Panc1 (cell line): ENCODE data around the gene ZC3H12D. TPM values are rescaled to one million over a fixed set of nuclear protein-coding genes. Genes with fewer than 3 reads are reported as not detected.

ENCODE experiments used
- ATAC-seq: fragments of 200-7000 bp; cut with Tn5 transposase; 2 replicates; pipeline ENCODE4 v1.9.1; 2020; ENCODE audit warnings: mild to moderate bottlenecking, moderate library complexity
- BruUV-seq: library from RNA; stranded (reverse); fragments of 400-500 nt; replicated peaks from 2 replicates; lab custom pipeline; 2021; lab: Mats Ljungman, UMichigan
- CTCF ChIA-PET: fragments of 300-600 bp; sonication (Branson Sonifier 250); formaldehyde crosslinking; loops from one replicate; lab custom pipeline; 2022; ENCODE audit warnings: antibody characterized with exemption; lab: Charles Lee
- POLR2A ChIA-PET: fragments of 300-600 bp; sonication (Branson Sonifier 250); formaldehyde crosslinking; loops from one replicate; lab custom pipeline; 2022; ENCODE audit warnings: antibody characterized with exemption; lab: Charles Lee
- DNase-seq: peaks from one replicate; pipeline ENCODE4 v3.0.0-alpha.2; 2010; ENCODE audit warnings: low read depth, low spot score
- H3K27ac ChIP-seq: 2 replicates; pipeline ENCODE4 v1.5.1; 2011; ENCODE audit warnings: mild to moderate bottlenecking, low read length, inconsistent platforms
- H3K27me3 ChIP-seq: fragments of 200-500 bp; sonication (Bioruptor generic); 2 replicates; pipeline ENCODE4 v1.6.0; 2014; ENCODE audit warnings: low read length, inconsistent platforms; ENCODE audit not compliant: control insufficient read depth, insufficient read depth
- H3K36me3 ChIP-seq: fragments of 200-500 bp; sonication (Bioruptor generic); 2 replicates; pipeline ENCODE4 v1.5.1; 2014; ENCODE audit warnings: inconsistent platforms, mild to moderate bottlenecking, low read length, moderate library complexity; ENCODE audit not compliant: control insufficient read depth, insufficient read depth
- H3K4me1 ChIP-seq: 2 replicates; pipeline ENCODE4 v1.5.1; 2011; ENCODE audit warnings: inconsistent platforms, mild to moderate bottlenecking, low read length, moderate library complexity; ENCODE audit not compliant: control insufficient read depth, insufficient read depth
- H3K4me3 ChIP-seq, 2 experiments: 2 replicates each; pipeline ENCODE4 v1.5.1; 2011 to 2012; ENCODE audit warnings: low read depth in 2 of 2, low read length in 2 of 2, mild to moderate bottlenecking in 2 of 2, inconsistent platforms in 1 of 2, moderate library complexity in 1 of 2
- H3K9me3 ChIP-seq: fragments of 200-500 bp; sonication (Bioruptor generic); 2 replicates; pipeline ENCODE4 v1.5.1; 2014; ENCODE audit warnings: low read depth, mild to moderate bottlenecking, inconsistent platforms, low read length, moderate library complexity; ENCODE audit not compliant: control insufficient read depth, insufficient read depth
- POLR2AphosphoS5 ChIP-seq: IDR thresholded peaks from 2 replicates; pipeline ENCODE4 v1.6.1; 2012; ENCODE audit warnings: mild to moderate bottlenecking, low read depth, low read length, moderate library complexity
- SIN3A ChIP-seq: IDR thresholded peaks from 2 replicates; pipeline ENCODE4 v1.6.1; 2012; ENCODE audit warnings: low read depth, mild to moderate bottlenecking, low read length, moderate library complexity, borderline replicate concordance; ENCODE audit not compliant: insufficient read depth
- TCF7L2 ChIP-seq: IDR thresholded peaks from 2 replicates; pipeline ENCODE4 v1.6.1; 2011; ENCODE audit warnings: mild to moderate bottlenecking, low read depth, low read length, inconsistent platforms
- in situ Hi-C: cut with HindIII; loops from 2 replicates; pipeline ENCODE4 v1.10.0; 2016; ENCODE audit warnings: low sequenced_read_pairs, low pct_unique_long_range_greater_than_20kb
- intact Hi-C: fragments of 100-400 bp; cut with micrococcal nuclease; formaldehyde crosslinking; loops from one replicate; pipeline ENCODE4 v1.10.0; 2022; ENCODE audit not compliant: unreplicated experiment
- total RNA-seq: library from RNA; stranded (reverse); gene quantifications from one replicate; pipeline ENCODE4 v1.2.1, GENCODE V29; 2021; ENCODE audit not compliant: unreplicated experiment
- TF ChIP-seq, protein P1 (sequence below), 2 experiments: IDR thresholded peaks; 2 replicates each; pipeline ENCODE4 v1.6.1; 2011 to 2012; ENCODE audit warnings: low read depth in 2 of 2, control low read depth in 1 of 2, low read length in 1 of 2, mild to moderate bottlenecking in 1 of 2, moderate library complexity in 1 of 2; ENCODE audit not compliant: insufficient read depth in 1 of 2
- TF ChIP-seq, protein P2 (sequence below): fragments of 450-650 bp; IDR thresholded peaks from 2 replicates; pipeline ENCODE4 v1.5.1; 2017; ENCODE audit warnings: mild to moderate bottlenecking

Gene ZC3H12D
- total RNA-seq, 1 experiment from 2014 or later: 0.26 TPM

DNA sequence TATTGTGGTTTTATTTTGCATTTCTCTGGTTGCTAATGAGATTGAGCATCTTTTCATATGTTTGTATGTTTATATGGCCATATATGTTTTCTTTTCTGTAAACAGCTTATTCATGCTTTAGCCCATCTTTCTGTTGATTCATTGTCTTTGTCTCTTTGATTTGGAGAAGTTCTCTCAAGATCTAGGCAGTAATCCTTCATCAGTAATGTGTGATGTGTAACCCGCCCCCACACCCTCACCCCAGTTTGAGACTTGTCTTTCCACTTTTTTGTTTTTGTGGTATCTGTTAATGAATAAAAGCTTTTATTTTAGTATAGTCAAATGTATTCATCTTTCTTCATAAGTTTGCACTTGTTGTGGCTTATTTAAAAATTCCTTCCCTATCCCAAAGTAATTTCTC is 26.0 kb downstream of the ZC3H12D start:
- ATAC-seq: no peak
- in situ Hi-C loops (no loop called here), intact Hi-C loops (no loop called here)
- Histone ChIP-seq H3K36me3 (no peaks in the 10 kb centered on the region), H3K27me3 (peaks cover 3% of the 10 kb centered on the region; the same call in 1 of the 2 replicates), H3K4me3 (no peak overlapping the region), H3K4me1 (peaks cover 9% of the 10 kb centered on the region; the same call in 1 of the 2 replicates), H3K27ac (no peak overlapping the region), H3K9me3 (no peaks in the 10 kb centered on the region)
- DNase-seq: no peak
- CTCF ChIA-PET: interaction anchor here (0.6 kb wide), 1 partner anchor 12 kb away, joined by 3 read pairs; no protein-coding TSS in a partner anchor
- TF ChIP-seq TCF7L2 (no peak), POLR2AphosphoS5 (no peak), SIN3A (no peak)
- TF ChIP-seq, protein P1, sequence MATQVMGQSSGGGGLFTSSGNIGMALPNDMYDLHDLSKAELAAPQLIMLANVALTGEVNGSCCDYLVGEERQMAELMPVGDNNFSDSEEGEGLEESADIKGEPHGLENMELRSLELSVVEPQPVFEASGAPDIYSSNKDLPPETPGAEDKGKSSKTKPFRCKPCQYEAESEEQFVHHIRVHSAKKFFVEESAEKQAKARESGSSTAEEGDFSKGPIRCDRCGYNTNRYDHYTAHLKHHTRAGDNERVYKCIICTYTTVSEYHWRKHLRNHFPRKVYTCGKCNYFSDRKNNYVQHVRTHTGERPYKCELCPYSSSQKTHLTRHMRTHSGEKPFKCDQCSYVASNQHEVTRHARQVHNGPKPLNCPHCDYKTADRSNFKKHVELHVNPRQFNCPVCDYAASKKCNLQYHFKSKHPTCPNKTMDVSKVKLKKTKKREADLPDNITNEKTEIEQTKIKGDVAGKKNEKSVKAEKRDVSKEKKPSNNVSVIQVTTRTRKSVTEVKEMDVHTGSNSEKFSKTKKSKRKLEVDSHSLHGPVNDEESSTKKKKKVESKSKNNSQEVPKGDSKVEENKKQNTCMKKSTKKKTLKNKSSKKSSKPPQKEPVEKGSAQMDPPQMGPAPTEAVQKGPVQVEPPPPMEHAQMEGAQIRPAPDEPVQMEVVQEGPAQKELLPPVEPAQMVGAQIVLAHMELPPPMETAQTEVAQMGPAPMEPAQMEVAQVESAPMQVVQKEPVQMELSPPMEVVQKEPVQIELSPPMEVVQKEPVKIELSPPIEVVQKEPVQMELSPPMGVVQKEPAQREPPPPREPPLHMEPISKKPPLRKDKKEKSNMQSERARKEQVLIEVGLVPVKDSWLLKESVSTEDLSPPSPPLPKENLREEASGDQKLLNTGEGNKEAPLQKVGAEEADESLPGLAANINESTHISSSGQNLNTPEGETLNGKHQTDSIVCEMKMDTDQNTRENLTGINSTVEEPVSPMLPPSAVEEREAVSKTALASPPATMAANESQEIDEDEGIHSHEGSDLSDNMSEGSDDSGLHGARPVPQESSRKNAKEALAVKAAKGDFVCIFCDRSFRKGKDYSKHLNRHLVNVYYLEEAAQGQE (IDR thresholded peaks at IDR 0.05; ENCODE audit: insufficient read depth in 1 of 2, low read depth in 2 of 2, low read length in 1 of 2): no peak
- TF ChIP-seq, protein P2, sequence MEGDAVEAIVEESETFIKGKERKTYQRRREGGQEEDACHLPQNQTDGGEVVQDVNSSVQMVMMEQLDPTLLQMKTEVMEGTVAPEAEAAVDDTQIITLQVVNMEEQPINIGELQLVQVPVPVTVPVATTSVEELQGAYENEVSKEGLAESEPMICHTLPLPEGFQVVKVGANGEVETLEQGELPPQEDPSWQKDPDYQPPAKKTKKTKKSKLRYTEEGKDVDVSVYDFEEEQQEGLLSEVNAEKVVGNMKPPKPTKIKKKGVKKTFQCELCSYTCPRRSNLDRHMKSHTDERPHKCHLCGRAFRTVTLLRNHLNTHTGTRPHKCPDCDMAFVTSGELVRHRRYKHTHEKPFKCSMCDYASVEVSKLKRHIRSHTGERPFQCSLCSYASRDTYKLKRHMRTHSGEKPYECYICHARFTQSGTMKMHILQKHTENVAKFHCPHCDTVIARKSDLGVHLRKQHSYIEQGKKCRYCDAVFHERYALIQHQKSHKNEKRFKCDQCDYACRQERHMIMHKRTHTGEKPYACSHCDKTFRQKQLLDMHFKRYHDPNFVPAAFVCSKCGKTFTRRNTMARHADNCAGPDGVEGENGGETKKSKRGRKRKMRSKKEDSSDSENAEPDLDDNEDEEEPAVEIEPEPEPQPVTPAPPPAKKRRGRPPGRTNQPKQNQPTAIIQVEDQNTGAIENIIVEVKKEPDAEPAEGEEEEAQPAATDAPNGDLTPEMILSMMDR: no peak
- no TSS peak for BruUV-seq
- POLR2A ChIA-PET: no interaction called here

DNA sequence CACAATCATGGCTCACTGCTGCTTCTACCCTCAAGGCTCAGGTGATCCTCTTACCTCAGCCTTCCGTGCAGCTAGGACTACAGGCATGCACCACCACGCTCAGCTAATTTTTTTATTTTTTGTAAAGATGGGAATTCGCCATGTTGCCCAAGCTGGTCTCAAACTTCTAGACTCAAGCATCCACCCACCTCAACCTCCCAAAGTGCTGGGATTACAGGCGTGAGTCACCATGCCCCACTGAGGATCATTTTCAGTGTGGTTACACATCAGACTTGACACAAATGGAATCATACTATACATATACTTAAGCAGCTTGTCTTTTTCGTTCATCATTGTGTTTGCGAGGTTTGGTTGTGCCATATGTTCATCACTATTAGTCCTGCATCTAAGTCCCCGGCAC is 26.6 kb downstream of the ZC3H12D start:
- ChIA-PET CTCF (interaction anchor here (0.6 kb wide), 1 partner anchor 12 kb away, joined by 3 read pairs; no protein-coding TSS in a partner anchor), POLR2A (no interaction called here)

More for the DNA sequence above, 26.6 kb downstream of the ZC3H12D start:
- Histone ChIP-seq H3K4me1 (peaks cover 11% of the 10 kb centered on the region; the same call in 1 of the 2 replicates), H3K27me3 (peaks cover 3% of the 10 kb centered on the region; the same call in 1 of the 2 replicates), H3K27ac (no peak overlapping the region), H3K4me3 (no peak overlapping the region), H3K36me3 (no peaks in the 10 kb centered on the region), H3K9me3 (no peaks in the 10 kb centered on the region)
- intact Hi-C loops: no loop called here
- no peak for DNase-seq
- no peak for ATAC-seq
- no TSS peak for BruUV-seq
- TF ChIP-seq, protein P2: no peak
- TF ChIP-seq POLR2AphosphoS5 (no peak), TCF7L2 (no peak), SIN3A (no peak)
- TF ChIP-seq, protein P1 (IDR thresholded peaks at IDR 0.05; ENCODE audit: insufficient read depth in 1 of 2, low read depth in 2 of 2, low read length in 1 of 2): no peak
- in situ Hi-C loops: no loop called here
